Stimulated activated CD4-positive, alpha-beta T cell treated with anti-CD3 and anti-CD28 coated beads, Interleukin-15, amount 100 ng/mL, for 24 hours (primary cell): ENCODE data around the gene NUAK2.
"Not testable (repeated sequence)": the region's sequence is repeated elsewhere in the genome, so short reads cannot be mapped to it uniquely, and the experiment has no call there.

ENCODE experiments used
- DNase-seq: peaks from one replicate; pipeline ENCODE4 v3.0.0-alpha.2; 2020

Gene NUAK2

GRCh38 chr1:205317311-205317917 lies 4.1 kb downstream of the NUAK2 start:
- no peak for DNase-seq

GRCh38 chr1:205316161-205316566 lies 5.4 kb downstream of the NUAK2 start:
- DNase-seq, result no peak

GRCh38 chr1:205315008-205315618 lies 6.4 kb downstream of the NUAK2 start:
- DNase-seq, result no peak

GRCh38 chr1:205313563-205314308 lies 7.8 kb downstream of the NUAK2 start:
- DNase-seq, result peak; percentile 43

GRCh38 chr1:205312866-205313562 lies 8.5 kb downstream of the NUAK2 start:
- DNase-seq, result no peak

- no peak for DNase-seq
Observed at GRCh38 chr1:205310976-205311704, 10.4 kb downstream of the NUAK2 start.

- DNase-seq, result no peak
Observed at GRCh38 chr1:205309741-205310140, 11.8 kb downstream of the NUAK2 start.

GRCh38 chr1:205306929-205307566 lies 14.5 kb downstream of the NUAK2 start:
- no peak for DNase-seq

- no peak for DNase-seq
Observed at GRCh38 chr1:205304695-205305070, 16.9 kb downstream of the NUAK2 start.

GRCh38 chr1:205304046-205304694 lies 17.4 kb downstream of the NUAK2 start:
- no peak for DNase-seq

GRCh38 chr1:205303247-205303888 lies 18.2 kb downstream of the NUAK2 start:
- DNase-seq, result no peak

GRCh38 chr1:205301842-205302588 lies 19.5 kb downstream of the NUAK2 start:
- no peak for DNase-seq

GRCh38 chr1:205301205-205301821 lies 20.2 kb downstream of the NUAK2 start:
- no peak for DNase-seq

GRCh38 chr1:205300149-205300548 lies 21.4 kb downstream of the NUAK2 start:
- DNase-seq, result no peak

GRCh38 chr1:205298191-205298994 lies 23.2 kb downstream of the NUAK2 start:
- DNase-seq, result no peak

GRCh38 chr1:205297546-205298177 lies 23.9 kb downstream of the NUAK2 start:
- not testable (repeated sequence) for DNase-seq

- DNase-seq, result no peak
Observed at GRCh38 chr1:205296154-205296553, 25.4 kb downstream of the NUAK2 start.

GRCh38 chr1:205294934-205295333 lies 26.6 kb downstream of the NUAK2 start:
- DNase-seq, result no peak
